H1 (cell line): ENCODE data around the gene TPRG1L. TPM values are rescaled to one million over a fixed set of nuclear protein-coding genes. Genes with fewer than 3 reads are reported as not detected.

Source experiments
- CHD2 ChIP-seq: IDR thresholded peaks from 2 replicates; pipeline ENCODE4 v1.6.1; 2012; ENCODE audit warnings: low read length, improper control_type of control experiment
- CREB1 ChIP-seq: IDR thresholded peaks from 2 replicates; pipeline ENCODE4 v1.6.1; 2012; ENCODE audit warnings: inconsistent platforms
- POU5F1 ChIP-seq: IDR thresholded peaks from 2 replicates; pipeline ENCODE4 v1.6.1; 2011; ENCODE audit warnings: low read depth, mild to moderate bottlenecking, low read length, moderate library complexity
- RFX5 ChIP-seq: IDR thresholded peaks from 2 replicates; pipeline ENCODE4 v1.6.1; 2011; ENCODE audit warnings: low read depth, low read length, improper control_type of control experiment, borderline replicate concordance
- RNF2 ChIP-seq: fragments of 200-900, 300-1000 bp; sonication (generic); IDR thresholded peaks from 2 replicates; pipeline ENCODE4 v1.7.1; 2016; ENCODE audit warnings: borderline replicate concordance, low read depth, mild to moderate bottlenecking, antibody characterized with exemption, low read length; ENCODE audit not compliant: poor library complexity, severe bottlenecking; ENCODE audit errors: missing control alignments
- SP1 ChIP-seq: IDR thresholded peaks from 2 replicates; pipeline ENCODE4 v1.6.1; 2011; ENCODE audit warnings: low read depth, low read length
- ZNF274 ChIP-seq: IDR thresholded peaks from 2 replicates; pipeline ENCODE4 v1.7.0; 2012; ENCODE audit warnings: low read length, borderline replicate concordance; ENCODE audit errors: extremely low read depth
- polyA plus RNA-seq, 7 experiments: library from polyadenylated mRNA; depleted of rRNA in 3 of 7; stranded (reverse) in 5 of 7; unstranded in 2 of 7; fragments of >200 nt in 5 of 7; fragments of 200-250 nt in 2 of 7; gene quantifications; 1 replicate in 5 of 7; 2 replicates in 1 of 7; 4 replicates in 1 of 7; pipeline versions ENCODE4 v1.2.1 to v1.2.3, GENCODE V29; 2011 to 2013; ENCODE audit warnings: missing spikeins in 2 of 7, mixed read lengths in 2 of 7
- total RNA-seq: library from RNA; stranded (reverse); fragmentation: NEBNext Ultra II Directional; extraction: Animal tissue kit (Norgen Biotek cat#: 25700); gene quantifications from 2 replicates; pipeline ENCODE4 v1.2.1, GENCODE V29; 2021

The TPRG1L gene
- total and polyA plus RNA-seq, 2 of the 8 experiments (the other 6 are each of a cell fraction or from before 2014, with no cell fraction given): 21.7 to 22.3 TPM

- TF ChIP-seq RNF2 (no peak), ZNF274 (no peak), SP1 (no peak), POU5F1 (no peak), CREB1 (no peak), CHD2 (no peak), RFX5 (no peak)
- TF ChIP-seq, all 59 proteins: peak for 0
Observed at GRCh38 chr1:3603571-3604467, 21.0 kb upstream of the TPRG1L start (continued).
